ENCODE data around the gene FAM184B. TPM values are rescaled to one million over a fixed set of nuclear protein-coding genes. Genes with fewer than 3 reads are reported as not detected.

Gene FAM184B
- total RNA-seq, 1 donor from 2014 or later = 0.08 TPM

DNA sequence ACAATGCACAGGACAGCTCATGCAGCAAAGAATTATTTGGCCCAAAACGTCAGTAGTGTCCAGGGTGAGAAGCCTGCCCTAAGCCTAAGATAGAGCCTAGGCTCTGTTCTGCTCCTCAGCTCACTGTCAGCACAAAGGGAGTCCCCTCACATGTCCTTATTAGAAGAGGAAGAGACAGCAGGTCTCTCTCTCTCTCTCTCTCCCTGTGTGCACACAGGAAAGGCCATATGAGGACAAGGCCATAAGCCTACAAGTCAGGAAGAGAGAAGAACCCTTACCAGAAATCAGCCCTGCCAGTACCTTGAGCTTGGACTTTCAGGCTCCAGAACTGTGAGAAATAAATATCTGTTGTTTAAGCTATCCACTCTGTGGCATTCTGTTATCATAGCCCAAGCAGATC is 20.4 kb downstream of the FAM184B start:
- no peak overlapping the region for H3K27ac Mint-ChIP-seq (ENCODE audit: unreplicated experiment)
- H3K36me3 Mint-ChIP-seq (ENCODE audit: low read depth, unreplicated experiment) = no peaks in the 10 kb centered on the region
- H3K4me1 Mint-ChIP-seq (ENCODE audit: unreplicated experiment) = no peaks in the 10 kb centered on the region
- no peaks in the 10 kb centered on the region for H3K9me3 Mint-ChIP-seq (ENCODE audit: unreplicated experiment)
- no peak for DNase-seq (ENCODE audit: low spot score)
- TF ChIP-seq, protein P1, sequence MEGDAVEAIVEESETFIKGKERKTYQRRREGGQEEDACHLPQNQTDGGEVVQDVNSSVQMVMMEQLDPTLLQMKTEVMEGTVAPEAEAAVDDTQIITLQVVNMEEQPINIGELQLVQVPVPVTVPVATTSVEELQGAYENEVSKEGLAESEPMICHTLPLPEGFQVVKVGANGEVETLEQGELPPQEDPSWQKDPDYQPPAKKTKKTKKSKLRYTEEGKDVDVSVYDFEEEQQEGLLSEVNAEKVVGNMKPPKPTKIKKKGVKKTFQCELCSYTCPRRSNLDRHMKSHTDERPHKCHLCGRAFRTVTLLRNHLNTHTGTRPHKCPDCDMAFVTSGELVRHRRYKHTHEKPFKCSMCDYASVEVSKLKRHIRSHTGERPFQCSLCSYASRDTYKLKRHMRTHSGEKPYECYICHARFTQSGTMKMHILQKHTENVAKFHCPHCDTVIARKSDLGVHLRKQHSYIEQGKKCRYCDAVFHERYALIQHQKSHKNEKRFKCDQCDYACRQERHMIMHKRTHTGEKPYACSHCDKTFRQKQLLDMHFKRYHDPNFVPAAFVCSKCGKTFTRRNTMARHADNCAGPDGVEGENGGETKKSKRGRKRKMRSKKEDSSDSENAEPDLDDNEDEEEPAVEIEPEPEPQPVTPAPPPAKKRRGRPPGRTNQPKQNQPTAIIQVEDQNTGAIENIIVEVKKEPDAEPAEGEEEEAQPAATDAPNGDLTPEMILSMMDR (IDR thresholded peaks at IDR 0.05; ENCODE audit: unreplicated experiment) = no peak
- peaks cover 7% of the 10 kb centered on the region for H3K27me3 Mint-ChIP-seq (ENCODE audit: unreplicated experiment)
- H3K4me3 Mint-ChIP-seq (ENCODE audit: unreplicated experiment) = no peak overlapping the region

DNA sequence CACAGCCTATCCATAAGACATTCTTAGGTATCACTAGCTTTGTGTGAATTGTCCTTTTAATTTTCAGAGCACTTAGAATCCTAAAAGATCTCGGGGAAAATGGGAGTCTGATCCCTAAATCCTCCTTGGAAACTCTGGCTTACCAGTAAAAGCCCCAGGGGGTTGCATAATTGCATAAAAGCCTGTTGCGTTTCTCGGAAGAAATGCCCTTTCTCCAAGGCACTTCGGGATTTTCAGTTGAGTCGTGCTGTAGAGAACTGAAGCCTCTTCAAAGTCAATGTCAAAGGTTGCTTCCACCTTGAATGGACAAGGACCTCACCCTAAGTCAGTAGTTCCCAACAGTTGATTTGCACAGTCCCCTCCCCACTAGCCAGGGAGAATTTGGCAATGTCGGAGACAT is 20.8 kb downstream of the FAM184B start:
- no peaks in the 10 kb centered on the region for H3K36me3 Mint-ChIP-seq (ENCODE audit: low read depth, unreplicated experiment)
- H3K27ac Mint-ChIP-seq (ENCODE audit: unreplicated experiment) = no peak overlapping the region
- no peak overlapping the region for H3K4me3 Mint-ChIP-seq (ENCODE audit: unreplicated experiment)
- TF ChIP-seq, protein P1 (IDR thresholded peaks at IDR 0.05; ENCODE audit: unreplicated experiment) = no peak
- no peak for DNase-seq (ENCODE audit: low spot score)
- peaks cover 7% of the 10 kb centered on the region for H3K27me3 Mint-ChIP-seq (ENCODE audit: unreplicated experiment)
- H3K4me1 Mint-ChIP-seq (ENCODE audit: unreplicated experiment) = no peaks in the 10 kb centered on the region
- no peaks in the 10 kb centered on the region for H3K9me3 Mint-ChIP-seq (ENCODE audit: unreplicated experiment)

DNA sequence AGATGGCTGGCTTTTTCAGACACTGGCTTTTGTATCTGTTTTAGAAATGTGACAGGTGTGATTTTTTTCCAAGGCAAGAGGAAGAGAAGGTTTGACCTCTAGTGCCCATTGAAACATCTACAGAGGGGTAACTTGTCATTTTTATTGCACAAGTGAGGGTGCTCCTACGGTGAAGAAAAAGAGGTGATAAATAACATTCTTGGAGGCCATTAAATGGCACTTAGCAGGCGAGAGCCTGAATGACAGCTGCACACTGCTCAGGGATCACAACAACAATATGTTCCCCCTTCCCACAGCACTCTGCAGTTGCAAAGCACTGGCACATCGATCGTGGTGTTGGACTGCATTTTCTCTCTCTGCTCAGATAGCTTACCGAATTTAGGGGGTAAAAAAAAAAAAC is 22.9 kb downstream of the FAM184B start:
- no peak for DNase-seq (ENCODE audit: low spot score)
- no peak overlapping the region for H3K27ac Mint-ChIP-seq (ENCODE audit: unreplicated experiment)
- no peaks in the 10 kb centered on the region for H3K9me3 Mint-ChIP-seq (ENCODE audit: unreplicated experiment)
- TF ChIP-seq, protein P1 (IDR thresholded peaks at IDR 0.05; ENCODE audit: unreplicated experiment) = no peak
- peaks cover 5% of the 10 kb centered on the region for H3K27me3 Mint-ChIP-seq (ENCODE audit: unreplicated experiment)
- H3K4me1 Mint-ChIP-seq (ENCODE audit: unreplicated experiment) = no peaks in the 10 kb centered on the region
- no peaks in the 10 kb centered on the region for H3K36me3 Mint-ChIP-seq (ENCODE audit: low read depth, unreplicated experiment)
- H3K4me3 Mint-ChIP-seq (ENCODE audit: unreplicated experiment) = no peak overlapping the region

DNA sequence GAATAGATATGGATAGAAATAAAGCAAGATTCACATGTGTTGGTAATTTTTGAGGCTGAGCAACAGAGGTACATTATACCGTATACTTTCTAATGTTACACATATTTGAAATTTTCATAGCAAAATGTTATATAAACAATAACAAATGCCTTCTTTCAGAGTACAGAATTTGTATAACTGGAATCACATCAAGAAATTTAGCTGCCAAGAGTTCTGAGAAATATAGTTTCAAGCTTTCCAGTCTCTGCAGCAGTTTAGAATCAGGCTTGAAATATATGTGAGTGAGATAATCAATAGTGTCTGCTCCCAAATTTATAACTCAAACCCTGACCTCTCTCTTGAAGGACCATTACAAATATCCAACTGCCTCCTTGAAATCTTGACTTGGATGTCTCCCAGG is 23.8 kb downstream of the FAM184B start:
- Mint-ChIP-seq H3K9me3 (ENCODE audit: unreplicated experiment) (no peaks in the 10 kb centered on the region), H3K4me3 (ENCODE audit: unreplicated experiment) (no peak overlapping the region), H3K4me1 (ENCODE audit: unreplicated experiment) (no peaks in the 10 kb centered on the region), H3K27me3 (ENCODE audit: unreplicated experiment) (peaks cover 5% of the 10 kb centered on the region), H3K36me3 (ENCODE audit: low read depth, unreplicated experiment) (no peaks in the 10 kb centered on the region), H3K27ac (ENCODE audit: unreplicated experiment) (no peak overlapping the region)
- TF ChIP-seq, protein P1 (IDR thresholded peaks at IDR 0.05; ENCODE audit: unreplicated experiment) = no peak
- no peak for DNase-seq (ENCODE audit: low spot score)

DNA sequence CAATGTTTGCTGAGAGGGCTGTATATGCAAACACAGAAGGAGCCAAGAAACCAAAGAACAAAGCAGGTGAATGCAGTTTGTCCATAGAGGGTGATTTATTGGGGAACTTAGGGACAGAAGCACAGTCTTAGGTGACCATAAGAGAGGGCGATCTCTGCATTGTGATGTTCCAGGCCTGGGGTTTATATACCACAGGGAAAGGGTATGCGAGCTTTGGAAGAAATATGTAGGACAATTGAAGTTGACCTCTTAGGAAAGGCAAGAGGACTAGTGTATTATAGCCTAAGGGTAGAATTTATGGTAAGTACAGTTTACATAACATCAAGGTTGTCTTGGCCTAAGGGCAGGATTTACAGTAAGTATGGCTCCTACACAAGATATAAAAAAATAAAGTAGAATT is 27.8 kb downstream of the FAM184B start:
- no peaks in the 10 kb centered on the region for H3K9me3 Mint-ChIP-seq (ENCODE audit: unreplicated experiment)
- no peak overlapping the region for H3K4me3 Mint-ChIP-seq (ENCODE audit: unreplicated experiment)
- no peaks in the 10 kb centered on the region for H3K36me3 Mint-ChIP-seq (ENCODE audit: low read depth, unreplicated experiment)
- TF ChIP-seq, protein P1 (IDR thresholded peaks at IDR 0.05; ENCODE audit: unreplicated experiment) = no peak
- H3K4me1 Mint-ChIP-seq (ENCODE audit: unreplicated experiment) = no peaks in the 10 kb centered on the region
- H3K27ac Mint-ChIP-seq (ENCODE audit: unreplicated experiment) = no peak overlapping the region
- no peak for DNase-seq (ENCODE audit: low spot score)
- no peaks in the 10 kb centered on the region for H3K27me3 Mint-ChIP-seq (ENCODE audit: unreplicated experiment)
